Measurements from ENCODE around the gene DUOXA1. TPM values are rescaled to one million over a fixed set of nuclear protein-coding genes. Genes with fewer than 3 reads are reported as not detected.

Gene DUOXA1
- polyA plus RNA-seq, 3 donors: 0.16 to 0.22 (median 0.21) TPM

GRCh38 chr15:45134046-45134445 is 4.4 kb upstream of the DUOXA1 start:
- no peak for DNase-seq (ENCODE audit: low read depth in 3 of 3, low spot score in 2 of 3)

- no peak for DNase-seq (ENCODE audit: low read depth in 3 of 3, low spot score in 2 of 3)
These were observed 3.9 kb upstream of the DUOXA1 start for GRCh38 chr15:45133561-45133920.

- DNase-seq (ENCODE audit: low read depth in 3 of 3, low spot score in 2 of 3): no peak
These were observed 3.3 kb upstream of the DUOXA1 start for GRCh38 chr15:45132844-45133560.

- DNase-seq (ENCODE audit: low read depth in 3 of 3, low spot score in 2 of 3): no peak
These were observed 1.8 kb upstream of the DUOXA1 start for GRCh38 chr15:45131510-45131909.

GRCh38 chr15:45130291-45131000 is 767 bp upstream of the DUOXA1 start:
- no peak for DNase-seq (ENCODE audit: low read depth in 3 of 3, low spot score in 2 of 3)

GRCh38 chr15:45128971-45129639 is 574 bp downstream of the DUOXA1 start:
- no peak for DNase-seq (ENCODE audit: low read depth in 3 of 3, low spot score in 2 of 3)

- no peak for DNase-seq (ENCODE audit: low read depth in 3 of 3, low spot score in 2 of 3)
These were observed 3.0 kb downstream of the DUOXA1 start for GRCh38 chr15:45126535-45127158.

GRCh38 chr15:45123397-45123796 is 6.3 kb downstream of the DUOXA1 start:
- DNase-seq (ENCODE audit: low read depth in 3 of 3, low spot score in 2 of 3): no peak

- DNase-seq (ENCODE audit: low read depth in 3 of 3, low spot score in 2 of 3): no peak
These were observed 7.0 kb downstream of the DUOXA1 start for GRCh38 chr15:45122719-45123118.

GRCh38 chr15:45121706-45122417 is 7.8 kb downstream of the DUOXA1 start:
- DNase-seq (ENCODE audit: low read depth in 3 of 3, low spot score in 2 of 3): no peak

GRCh38 chr15:45121020-45121419 is 8.7 kb downstream of the DUOXA1 start:
- no peak for DNase-seq (ENCODE audit: low read depth in 3 of 3, low spot score in 2 of 3)

- no peak for DNase-seq (ENCODE audit: low read depth in 3 of 3, low spot score in 2 of 3)
These were observed 9.4 kb downstream of the DUOXA1 start for GRCh38 chr15:45120081-45120972.

GRCh38 chr15:45118996-45119395 is 10.7 kb downstream of the DUOXA1 start:
- DNase-seq (ENCODE audit: low read depth in 3 of 3, low spot score in 2 of 3): no peak

GRCh38 chr15:45118131-45118588 is 11.5 kb downstream of the DUOXA1 start:
- peak; percentile 86 to 93 (median 88) for DNase-seq (ENCODE audit: low read depth in 3 of 3, low spot score in 2 of 3)

GRCh38 chr15:45117308-45118130 is 12.2 kb downstream of the DUOXA1 start:
- DNase-seq (ENCODE audit: low read depth in 3 of 3, low spot score in 2 of 3): no peak

GRCh38 chr15:45116482-45117307 is 13.0 kb downstream of the DUOXA1 start:
- no peak for DNase-seq (ENCODE audit: low read depth in 3 of 3, low spot score in 2 of 3)

- DNase-seq (ENCODE audit: low read depth in 3 of 3, low spot score in 2 of 3): no peak
These were observed 13.6 kb downstream of the DUOXA1 start for GRCh38 chr15:45116006-45116481.
